GM19351 (cell line): Measurements from ENCODE around the gene STX10.
A peak's percentile ranks its signal among the peaks of the same experiment; 100 is the strongest.
"Not testable (repeated sequence)": the region's sequence is repeated elsewhere in the genome, so short reads cannot be mapped to it uniquely, and the experiment has no call there.

Source experiments
- ATAC-seq: cut with Tn5 transposase; IDR thresholded peaks from one replicate; pipeline ENCODE4 v1.9.1; 2021; ENCODE audit warnings: mild to moderate bottlenecking, moderate library complexity; ENCODE audit not compliant: unreplicated experiment

STX10 gene

GRCh38 chr19:13150187-13150930 is at the start of gene STX10, which contains the start of gene IER2:
STX10 (minus strand) TSS chr19:13150375; CDS start chr19:13150173, 202 bp downstream.
IER2 (plus strand) TSS chr19:13150411; CDS start chr19:13153187, 2,776 bp downstream.
- peak; percentile 43 for ATAC-seq

- ATAC-seq = no peak
These were observed 48.5 kb upstream of the STX10 start for GRCh38 chr19:13198634-13199033.

DNA sequence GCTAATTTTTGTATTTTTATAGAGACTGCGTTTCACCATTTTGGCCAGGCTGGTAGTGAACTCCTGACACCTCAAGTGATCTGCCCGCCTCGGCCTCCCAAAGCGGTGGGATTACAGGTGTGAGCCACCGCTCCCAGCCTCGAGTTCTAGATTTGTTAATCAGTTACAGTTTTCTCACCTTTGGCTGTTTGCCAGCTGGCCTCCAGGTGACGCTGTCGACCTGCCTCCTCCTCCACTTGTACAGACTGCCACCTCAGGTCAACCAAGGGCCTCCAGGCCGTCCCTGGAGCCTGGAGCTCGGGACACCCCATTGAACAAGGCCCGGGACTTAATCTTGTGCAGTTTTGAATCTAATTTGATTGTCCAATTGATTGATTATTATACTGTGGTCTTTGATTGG is 45.5 kb upstream of the STX10 start:
- ATAC-seq = no peak

DNA sequence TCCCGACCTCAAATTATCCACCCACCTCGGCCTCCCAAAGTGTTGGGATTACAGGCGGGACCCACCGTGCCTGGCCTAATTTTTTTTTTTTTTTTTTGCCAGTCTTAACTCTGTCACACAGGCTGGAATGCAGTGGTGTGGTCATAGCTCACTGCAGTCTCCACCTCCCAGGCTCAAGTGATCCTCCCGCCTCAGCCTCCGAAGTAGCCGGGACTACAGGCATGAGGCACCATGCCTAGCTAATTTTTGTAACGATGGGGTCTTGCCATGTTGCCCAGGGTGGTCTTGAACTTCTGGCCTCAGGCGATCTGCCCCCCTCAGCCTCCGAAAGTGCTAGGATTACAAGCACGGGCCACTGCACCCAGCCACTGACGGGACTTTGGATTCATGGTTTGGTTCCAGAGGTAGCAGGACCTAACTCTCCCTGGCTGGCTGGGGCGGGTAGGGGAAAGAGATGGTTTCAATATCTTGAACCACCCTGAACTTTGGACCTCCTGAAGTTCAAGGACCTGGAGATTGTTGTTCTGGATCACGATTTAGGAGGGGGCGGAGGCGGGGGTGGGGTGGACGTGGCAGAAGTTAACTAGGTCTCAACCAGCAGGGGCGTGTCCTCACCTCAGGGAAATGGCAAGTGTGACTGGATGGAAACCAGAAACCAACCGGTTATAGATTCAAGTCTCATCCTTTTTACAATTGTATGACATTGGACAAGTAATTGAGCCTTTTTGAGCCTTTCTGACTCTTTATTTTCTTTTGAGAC is 40.8 kb upstream of the STX10 start:
- ATAC-seq = no peak

DNA sequence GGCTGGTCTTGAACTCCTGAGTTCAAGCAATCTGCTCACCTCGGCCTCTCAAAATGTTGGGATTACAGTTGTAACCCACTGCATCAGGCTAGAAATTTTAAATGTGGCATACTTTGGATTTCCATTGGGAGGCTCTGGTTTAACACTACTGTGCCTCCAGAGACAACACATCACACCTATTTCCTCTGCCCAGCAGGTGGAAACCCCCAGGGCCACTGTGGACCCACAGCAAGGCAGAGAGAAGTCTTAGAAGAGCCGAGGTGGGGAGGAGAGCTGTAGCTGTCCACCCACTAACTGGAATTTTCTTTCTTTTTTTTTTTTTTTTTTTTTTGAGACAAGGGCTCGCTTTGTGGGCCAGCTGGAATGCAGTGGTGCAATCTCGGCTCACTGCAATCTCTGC is 39.4 kb upstream of the STX10 start:
- ATAC-seq = no peak

GRCh38 chr19:13187419-13187818 is 37.2 kb upstream of the STX10 start:
- no peak for ATAC-seq

DNA sequence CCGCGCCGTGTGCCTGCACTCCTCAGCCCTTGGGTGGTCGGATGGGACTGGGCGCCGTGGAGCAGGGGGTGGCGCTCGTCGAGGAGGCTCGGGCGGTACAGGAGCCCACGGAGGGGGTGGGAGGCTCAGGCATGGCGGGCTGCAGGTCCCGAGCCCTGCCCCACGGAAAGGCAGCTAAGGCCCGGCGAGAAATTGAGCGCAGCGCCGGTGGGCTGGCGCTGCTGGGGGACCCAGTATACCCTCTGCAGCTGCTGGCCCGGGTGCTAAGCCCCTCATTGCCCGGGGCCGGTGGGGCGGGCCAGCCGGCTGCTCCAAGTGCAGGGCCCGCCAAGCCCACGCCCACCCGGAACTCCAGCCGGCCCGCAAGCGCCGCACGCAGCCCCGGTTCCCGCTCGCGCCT is 36.5 kb upstream of the STX10 start:
- ATAC-seq = not testable (repeated sequence)

GRCh38 chr19:13185763-13186657 is 35.8 kb upstream of the STX10 start:
- not testable (repeated sequence) for ATAC-seq

GRCh38 chr19:13184926-13185325 is 34.8 kb upstream of the STX10 start:
- not testable (repeated sequence) for ATAC-seq

GRCh38 chr19:13181747-13182388 is 31.7 kb upstream of the STX10 start:
- ATAC-seq = no peak

DNA sequence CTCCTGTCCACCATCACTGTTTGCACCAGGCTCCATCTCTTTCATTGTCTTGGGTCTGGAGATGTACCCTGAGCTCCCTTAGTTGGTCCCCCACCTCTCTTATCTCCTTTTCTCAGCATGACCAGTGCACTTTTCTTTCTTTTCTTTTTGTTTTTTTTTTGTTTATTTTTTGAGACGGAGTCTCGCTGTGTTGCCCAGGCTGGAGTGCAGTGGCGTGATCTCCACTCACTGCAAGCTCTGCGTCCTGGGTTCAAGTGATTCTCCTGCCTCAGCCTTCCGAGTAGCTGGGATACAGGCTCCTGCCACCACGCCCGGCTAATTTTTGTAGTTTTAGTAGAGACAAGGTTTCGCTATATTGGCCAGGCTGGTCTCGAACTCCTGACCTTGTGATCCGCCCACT is 28.1 kb upstream of the STX10 start:
- ATAC-seq = not testable (repeated sequence)

DNA sequence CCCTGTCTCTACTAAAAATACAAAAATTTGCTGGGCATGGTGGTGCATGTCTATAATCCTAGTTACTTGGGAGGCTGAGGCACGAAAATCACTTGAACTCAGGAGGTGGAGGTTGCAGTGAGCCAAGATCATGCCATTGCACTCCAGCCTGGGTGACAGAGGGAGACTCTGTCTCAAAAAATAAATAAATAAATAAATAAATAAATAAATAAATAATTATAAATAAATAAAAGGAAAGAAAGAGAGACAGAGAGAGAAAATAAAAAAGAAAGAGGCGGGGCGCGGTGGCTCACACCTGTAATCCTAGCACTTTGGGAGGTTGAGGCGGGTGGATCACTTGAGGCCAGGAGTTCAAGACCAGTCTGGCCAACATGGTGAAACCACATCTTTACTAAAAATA is 27.4 kb upstream of the STX10 start:
- ATAC-seq = not testable (repeated sequence)

DNA sequence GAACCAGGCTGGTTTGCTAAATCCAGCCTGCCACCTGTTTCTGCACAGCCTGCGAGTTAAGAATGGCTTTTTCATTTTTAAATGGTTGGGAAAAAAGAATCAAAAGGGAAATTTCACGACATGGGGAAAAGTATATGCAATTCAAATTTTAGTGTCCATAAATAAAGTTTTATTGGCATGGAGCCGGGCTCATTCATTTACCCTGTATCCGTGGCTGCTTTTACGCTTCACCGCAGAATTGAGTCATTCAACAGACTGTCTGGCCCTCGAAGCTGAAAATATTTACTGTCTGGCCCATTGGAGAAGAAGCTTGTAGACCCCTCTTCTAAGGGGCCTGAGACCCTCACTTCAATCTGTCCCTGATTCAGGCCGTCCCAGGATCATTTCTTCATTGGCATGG is 26.2 kb upstream of the STX10 start:
- ATAC-seq = no peak

- ATAC-seq = no peak
These were observed 23.1 kb upstream of the STX10 start for GRCh38 chr19:13173139-13173737.

- ATAC-seq = no peak
These were observed 22.4 kb upstream of the STX10 start for GRCh38 chr19:13172346-13173138.

- no peak for ATAC-seq
These were observed 21.0 kb upstream of the STX10 start for GRCh38 chr19:13171146-13171545.

- no peak for ATAC-seq
These were observed 19.6 kb upstream of the STX10 start for GRCh38 chr19:13169769-13170168.

GRCh38 chr19:13166151-13166550 is 16.0 kb upstream of the STX10 start:
- not testable (repeated sequence) for ATAC-seq
